Measurements from ENCODE around the gene GLCCI1.

GLCCI1 gene

GRCh38 chr7:8131694-8132605 lies 163.4 kb downstream of the GLCCI1 start:
- DNase-seq (ENCODE audit: low spot score): no peak

- no peak for DNase-seq (ENCODE audit: low spot score)
Observed at GRCh38 chr7:8133188-8133848, 164.7 kb downstream of the GLCCI1 start.

- DNase-seq (ENCODE audit: low spot score): no peak
Observed at GRCh38 chr7:8134089-8134733, 165.6 kb downstream of the GLCCI1 start.

GRCh38 chr7:8135417-8135816 lies 166.8 kb downstream of the GLCCI1 start:
- no peak for DNase-seq (ENCODE audit: low spot score)

- no peak for DNase-seq (ENCODE audit: low spot score)
Observed at GRCh38 chr7:8136051-8136730, 167.6 kb downstream of the GLCCI1 start.

Measured in COLO829 (cell line).